Activated gamma-delta T cell treated with anti-CD3 and anti-CD28 coated beads, Interleukin-2, amount 50 U/mL, for 16 hours (primary cell): Measurements from ENCODE around the gene SYT8.

Experiments
- DNase-seq: peaks from one replicate; pipeline ENCODE4 v3.0.0-alpha.2; 2020; ENCODE audit warnings: low read depth

SYT8 gene

GRCh38 chr11:1819074-1819473 is 15.7 kb upstream of the SYT8 start:
- DNase-seq, result no peak

GRCh38 chr11:1820463-1821325 is 14.1 kb upstream of the SYT8 start:
- DNase-seq, result no peak

GRCh38 chr11:1821562-1821961 is 13.2 kb upstream of the SYT8 start:
- DNase-seq, result no peak

- no peak for DNase-seq
These were observed 12.0 kb upstream of the SYT8 start for GRCh38 chr11:1822648-1823375.

GRCh38 chr11:1823376-1824220 is 11.2 kb upstream of the SYT8 start:
- DNase-seq, result no peak

- DNase-seq, result no peak
These were observed 10.4 kb upstream of the SYT8 start for GRCh38 chr11:1824221-1825038.

GRCh38 chr11:1825039-1825740 is 9.6 kb upstream of the SYT8 start:
- no peak for DNase-seq

- DNase-seq, result no peak
These were observed 8.9 kb upstream of the SYT8 start for GRCh38 chr11:1825785-1826451.

GRCh38 chr11:1826552-1827094 is 8.2 kb upstream of the SYT8 start:
- DNase-seq, result no peak

GRCh38 chr11:1827095-1827813 is 7.5 kb upstream of the SYT8 start:
- DNase-seq, result no peak

- DNase-seq, result no peak
These were observed 6.9 kb upstream of the SYT8 start for GRCh38 chr11:1827931-1828330.

GRCh38 chr11:1828542-1828941 is 6.2 kb upstream of the SYT8 start:
- DNase-seq, result no peak

- DNase-seq, result no peak
These were observed 5.6 kb upstream of the SYT8 start for GRCh38 chr11:1829039-1829820.

- no peak for DNase-seq
These were observed 4.8 kb upstream of the SYT8 start for GRCh38 chr11:1830004-1830321.

- no peak for DNase-seq
These were observed 4.2 kb upstream of the SYT8 start for GRCh38 chr11:1830322-1831223.

GRCh38 chr11:1831338-1832210 is 3.2 kb upstream of the SYT8 start:
- no peak for DNase-seq
